IPS DF 4.7 (cell line): Measurements from ENCODE around the gene CNIH2.
"Not testable (repeated sequence)": the region's sequence is repeated elsewhere in the genome, so short reads cannot be mapped to it uniquely, and the experiment has no call there.

ENCODE experiments used
- DNase-seq: peaks from one replicate; pipeline ENCODE4 v3.0.0-alpha.2; 2013; ENCODE audit warnings: low spot score; ENCODE audit errors: extremely low read depth

CNIH2 gene

GRCh38 chr11:66314561-66315497, 36.9 kb downstream of the CNIH2 start:
- DNase-seq, result no peak

- no peak for DNase-seq
These were observed 37.5 kb downstream of the CNIH2 start for GRCh38 chr11:66315498-66315885.

- no peak for DNase-seq
These were observed 38.2 kb downstream of the CNIH2 start for GRCh38 chr11:66315921-66316811.

- no peak for DNase-seq
These were observed 38.9 kb downstream of the CNIH2 start, which contains the start of gene CD248 for GRCh38 chr11:66316849-66317251. TSS of gene CD248 (minus strand) at chr11:66317044. CDS start at chr11:66317027, 17 bp downstream.

GRCh38 chr11:66317322-66317722, 39.3 kb downstream of the CNIH2 start:
- no peak for DNase-seq

- no peak for DNase-seq
These were observed 40.0 kb downstream of the CNIH2 start for GRCh38 chr11:66317723-66318599.

- DNase-seq, result no peak
These were observed 40.6 kb downstream of the CNIH2 start for GRCh38 chr11:66318600-66318970.

GRCh38 chr11:66320289-66320688, 42.3 kb downstream of the CNIH2 start:
- not testable (repeated sequence) for DNase-seq

- DNase-seq, result not testable (repeated sequence)
These were observed 42.8 kb downstream of the CNIH2 start for GRCh38 chr11:66320748-66321147.

- no peak for DNase-seq
These were observed 43.6 kb downstream of the CNIH2 start for GRCh38 chr11:66321606-66322005.

- no peak for DNase-seq
These were observed 44.9 kb downstream of the CNIH2 start for GRCh38 chr11:66322732-66323427.

- no peak for DNase-seq
These were observed 45.7 kb downstream of the CNIH2 start for GRCh38 chr11:66323684-66324083.

GRCh38 chr11:66324664-66325063, 46.7 kb downstream of the CNIH2 start:
- no peak for DNase-seq

- DNase-seq, result no peak
These were observed 47.3 kb downstream of the CNIH2 start for GRCh38 chr11:66325263-66325671.

- DNase-seq, result no peak
These were observed 48.5 kb downstream of the CNIH2 start for GRCh38 chr11:66326261-66327111.

- DNase-seq, result no peak
These were observed 49.4 kb downstream of the CNIH2 start for GRCh38 chr11:66327171-66328030.

- no peak for DNase-seq
These were observed 50.0 kb downstream of the CNIH2 start for GRCh38 chr11:66328031-66328301.

GRCh38 chr11:66328302-66329144, 50.5 kb downstream of the CNIH2 start:
- DNase-seq, result no peak
